Measurements from ENCODE around the gene PPP6R3. TPM values are rescaled to one million over a fixed set of nuclear protein-coding genes. Genes with fewer than 3 reads are reported as not detected.

The PPP6R3 gene
- total RNA-seq, 2 donors from 2014 or later = 118 to 146 TPM

DNA sequence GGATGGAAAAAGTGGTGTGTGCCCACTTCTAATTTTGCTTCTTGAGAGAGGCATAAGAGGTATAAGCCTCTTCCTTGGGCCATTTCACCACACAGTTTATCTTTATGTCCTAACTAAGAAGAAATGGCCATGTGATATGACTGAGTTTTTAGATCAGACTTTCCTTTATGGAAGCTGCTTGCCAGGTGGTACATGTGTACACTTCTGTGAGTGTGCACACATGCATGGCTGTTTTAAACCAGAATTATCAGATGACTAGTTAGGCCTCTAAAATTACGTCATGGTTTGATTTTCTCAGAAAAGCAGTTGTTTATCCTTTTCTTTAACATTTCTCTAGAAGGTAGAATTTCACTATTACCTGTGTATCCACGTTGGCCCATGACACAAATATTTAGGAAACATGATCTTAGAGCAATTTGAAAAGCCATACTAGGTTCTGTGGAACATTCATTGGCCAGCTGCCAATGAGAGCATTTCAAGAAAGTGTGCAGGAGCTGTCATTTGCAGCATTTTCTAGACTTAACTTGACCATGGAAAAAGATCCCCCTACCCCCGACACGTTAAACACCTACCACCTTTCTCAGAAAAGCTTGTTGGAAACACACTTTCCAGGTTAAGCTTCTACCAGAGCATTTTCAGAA lies 114.6 kb downstream of the PPP6R3 start:
- H3K9me3 ChIP-seq = no peaks in the 10 kb centered on the region
- H3K36me3 ChIP-seq = no peaks in the 10 kb centered on the region
- DNase-seq (ENCODE audit: low spot score) = no peak
- no peak overlapping the region for H3K27ac ChIP-seq
- H3K27me3 ChIP-seq (replicated peaks; ENCODE audit: insufficient read depth) = no peaks in the 10 kb centered on the region
- 70% methylated on average over 4 of the region's 4 CpGs for WGBS
- no peak overlapping the region for H3K4me3 ChIP-seq
- no peaks in the 10 kb centered on the region for H3K4me1 ChIP-seq (replicated peaks)
- intact Hi-C loops (cut with DNase I) = no loop called here
- no peak for TF ChIP-seq POLR2AphosphoS5 (IDR thresholded peaks at IDR 0.05)
- TF ChIP-seq, protein P1, sequence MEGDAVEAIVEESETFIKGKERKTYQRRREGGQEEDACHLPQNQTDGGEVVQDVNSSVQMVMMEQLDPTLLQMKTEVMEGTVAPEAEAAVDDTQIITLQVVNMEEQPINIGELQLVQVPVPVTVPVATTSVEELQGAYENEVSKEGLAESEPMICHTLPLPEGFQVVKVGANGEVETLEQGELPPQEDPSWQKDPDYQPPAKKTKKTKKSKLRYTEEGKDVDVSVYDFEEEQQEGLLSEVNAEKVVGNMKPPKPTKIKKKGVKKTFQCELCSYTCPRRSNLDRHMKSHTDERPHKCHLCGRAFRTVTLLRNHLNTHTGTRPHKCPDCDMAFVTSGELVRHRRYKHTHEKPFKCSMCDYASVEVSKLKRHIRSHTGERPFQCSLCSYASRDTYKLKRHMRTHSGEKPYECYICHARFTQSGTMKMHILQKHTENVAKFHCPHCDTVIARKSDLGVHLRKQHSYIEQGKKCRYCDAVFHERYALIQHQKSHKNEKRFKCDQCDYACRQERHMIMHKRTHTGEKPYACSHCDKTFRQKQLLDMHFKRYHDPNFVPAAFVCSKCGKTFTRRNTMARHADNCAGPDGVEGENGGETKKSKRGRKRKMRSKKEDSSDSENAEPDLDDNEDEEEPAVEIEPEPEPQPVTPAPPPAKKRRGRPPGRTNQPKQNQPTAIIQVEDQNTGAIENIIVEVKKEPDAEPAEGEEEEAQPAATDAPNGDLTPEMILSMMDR (IDR thresholded peaks at IDR 0.05) = no peak
- no peak for TF ChIP-seq POLR2A (IDR thresholded peaks at IDR 0.05)

DNA sequence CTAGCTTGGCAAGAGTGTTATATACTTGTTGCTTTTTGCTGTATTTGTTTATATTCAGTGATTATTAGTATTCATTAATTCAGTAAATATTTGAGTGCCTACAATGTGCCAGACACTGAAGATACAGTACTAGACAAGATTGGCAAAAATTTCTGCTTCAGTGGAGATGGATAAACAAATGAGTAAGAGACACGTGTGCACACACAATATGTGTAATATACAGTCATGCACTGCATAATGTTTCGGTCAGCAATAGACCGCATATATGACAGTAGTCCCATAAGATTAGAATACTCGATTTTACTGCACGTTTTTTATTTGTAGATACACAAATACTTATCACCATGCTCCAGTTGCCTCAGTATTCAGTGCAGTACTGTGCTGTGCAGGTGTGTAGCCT lies 118.9 kb downstream of the PPP6R3 start:
- no peaks in the 10 kb centered on the region for H3K9me3 ChIP-seq
- no peaks in the 10 kb centered on the region for H3K27me3 ChIP-seq (replicated peaks; ENCODE audit: insufficient read depth)
- H3K27ac ChIP-seq = no peak overlapping the region
- 76% methylated on average over 5 of the region's 5 CpGs for WGBS
- H3K36me3 ChIP-seq = no peaks in the 10 kb centered on the region
- no peak for DNase-seq (ENCODE audit: low spot score)
- no peaks in the 10 kb centered on the region for H3K4me1 ChIP-seq (replicated peaks)
- intact Hi-C loops (cut with DNase I) = no loop called here
- TF ChIP-seq POLR2AphosphoS5 (IDR thresholded peaks at IDR 0.05) (no peak), POLR2A (IDR thresholded peaks at IDR 0.05) (no peak)
- TF ChIP-seq, protein P1 (IDR thresholded peaks at IDR 0.05) = no peak
- H3K4me3 ChIP-seq = no peak overlapping the region

DNA sequence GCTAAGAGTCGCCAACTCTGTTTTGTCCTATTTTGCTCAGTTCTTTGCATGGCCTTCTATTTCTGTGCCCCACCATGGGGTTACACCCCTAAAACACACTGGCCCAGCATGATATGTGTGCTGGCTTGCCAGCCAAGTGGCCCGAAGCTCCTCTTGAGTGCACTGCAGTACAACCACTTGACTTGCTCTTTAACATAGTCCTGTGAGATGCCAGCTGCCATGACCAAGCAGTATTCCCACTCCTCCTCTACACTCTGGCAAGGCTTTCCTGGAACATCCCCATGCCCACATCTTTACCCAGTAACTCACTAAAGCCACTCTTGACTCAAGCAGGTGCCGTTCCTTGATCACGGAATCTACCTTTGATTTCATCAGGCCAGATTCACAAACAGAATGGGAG lies 120.9 kb downstream of the PPP6R3 start:
- intact Hi-C loops (cut with DNase I) = no loop called here
- no peak overlapping the region for H3K4me3 ChIP-seq
- H3K9me3 ChIP-seq = no peaks in the 10 kb centered on the region
- H3K36me3 ChIP-seq = no peaks in the 10 kb centered on the region
- no peak for TF ChIP-seq POLR2AphosphoS5 (IDR thresholded peaks at IDR 0.05)
- no peak for TF ChIP-seq POLR2A (IDR thresholded peaks at IDR 0.05)
- TF ChIP-seq, protein P1 (IDR thresholded peaks at IDR 0.05) = no peak
- H3K4me1 ChIP-seq (replicated peaks) = no peaks in the 10 kb centered on the region
- no peaks in the 10 kb centered on the region for H3K27me3 ChIP-seq (replicated peaks; ENCODE audit: insufficient read depth)
- H3K27ac ChIP-seq = no peak overlapping the region
- 95% methylated on average over 4 of the region's 4 CpGs for WGBS
- no peak for DNase-seq (ENCODE audit: low spot score)

DNA sequence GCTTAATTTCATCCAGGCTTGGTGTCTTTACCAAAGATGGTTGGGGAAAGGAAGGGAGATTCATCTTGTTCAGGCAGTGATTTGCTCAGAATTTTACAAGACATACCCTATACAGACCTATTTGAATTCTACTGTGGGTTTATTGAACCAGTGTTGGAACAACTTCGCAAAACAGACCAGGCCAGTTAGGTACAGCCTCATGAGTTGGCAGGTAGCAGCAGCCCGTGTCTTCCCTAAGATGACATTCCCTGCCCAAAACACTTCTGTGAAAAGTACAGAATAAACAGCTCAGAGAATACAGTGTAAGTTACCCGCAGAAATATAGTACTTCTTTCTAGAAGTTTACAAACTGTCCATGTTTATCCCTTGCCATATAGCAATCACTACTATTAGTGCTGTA lies 121.3 kb downstream of the PPP6R3 start:
- DNase-seq (ENCODE audit: low spot score) = no peak
- TF ChIP-seq POLR2AphosphoS5 (IDR thresholded peaks at IDR 0.05) (no peak), POLR2A (IDR thresholded peaks at IDR 0.05) (no peak)
- TF ChIP-seq, protein P1 (IDR thresholded peaks at IDR 0.05) = no peak
- WGBS = 59% methylated on average over 3 of the region's 3 CpGs
- H3K27me3 ChIP-seq (replicated peaks; ENCODE audit: insufficient read depth) = no peaks in the 10 kb centered on the region
- H3K9me3 ChIP-seq = no peaks in the 10 kb centered on the region
- intact Hi-C loops (cut with DNase I) = no loop called here
- H3K27ac ChIP-seq = no peak overlapping the region
- no peaks in the 10 kb centered on the region for H3K4me1 ChIP-seq (replicated peaks)
- H3K4me3 ChIP-seq = no peak overlapping the region
- H3K36me3 ChIP-seq = no peaks in the 10 kb centered on the region

DNA sequence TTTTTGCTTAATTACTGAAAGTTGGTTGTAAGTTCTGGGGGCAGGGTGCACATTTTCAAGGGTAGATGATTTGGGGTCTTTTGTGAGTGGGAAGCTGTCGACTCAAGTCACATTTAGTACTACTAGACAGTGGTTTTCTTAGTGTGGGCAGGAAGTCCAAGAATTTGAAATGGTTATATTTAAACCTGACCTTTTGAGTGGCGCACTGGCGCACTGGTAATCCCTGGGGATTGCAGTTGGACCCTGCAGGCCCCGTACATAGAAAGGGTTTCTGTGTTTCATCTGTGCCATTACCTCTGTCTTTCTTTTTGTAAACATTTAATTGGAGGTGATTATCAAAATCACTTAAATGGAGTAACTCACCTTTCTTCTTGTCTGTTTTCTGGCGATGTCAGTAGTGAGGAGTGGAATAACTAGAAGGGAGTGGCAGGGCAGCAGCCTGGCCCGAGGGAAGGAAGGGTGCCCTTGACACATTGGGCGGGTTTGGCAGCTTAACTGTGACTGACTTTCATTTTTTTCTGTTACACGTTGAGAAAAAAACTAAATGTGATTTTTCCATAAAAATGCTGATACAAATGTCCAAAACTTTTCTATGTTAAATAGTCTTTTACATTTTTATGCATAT lies 122.0 kb downstream of the PPP6R3 start:
- Histone ChIP-seq H3K4me3 (no peak overlapping the region), H3K36me3 (no peaks in the 10 kb centered on the region), H3K4me1 (replicated peaks) (no peaks in the 10 kb centered on the region), H3K27me3 (replicated peaks; ENCODE audit: insufficient read depth) (no peaks in the 10 kb centered on the region), H3K27ac (no peak overlapping the region), H3K9me3 (no peaks in the 10 kb centered on the region)
- 74% methylated on average over 8 of the region's 8 CpGs for WGBS
- DNase-seq (ENCODE audit: low spot score) = no peak
- intact Hi-C loops (cut with DNase I) = no loop called here
- TF ChIP-seq, protein P1 (IDR thresholded peaks at IDR 0.05) = no peak
- TF ChIP-seq POLR2AphosphoS5 (IDR thresholded peaks at IDR 0.05) = no peak
- no peak for TF ChIP-seq POLR2A (IDR thresholded peaks at IDR 0.05)
